Measurements from ENCODE around the gene SCGB3A2. TPM values are rescaled to one million over a fixed set of nuclear protein-coding genes. Genes with fewer than 3 reads are reported as not detected.

SCGB3A2 gene
- total RNA-seq, 1 donor from 2014 or later: not detected

DNA sequence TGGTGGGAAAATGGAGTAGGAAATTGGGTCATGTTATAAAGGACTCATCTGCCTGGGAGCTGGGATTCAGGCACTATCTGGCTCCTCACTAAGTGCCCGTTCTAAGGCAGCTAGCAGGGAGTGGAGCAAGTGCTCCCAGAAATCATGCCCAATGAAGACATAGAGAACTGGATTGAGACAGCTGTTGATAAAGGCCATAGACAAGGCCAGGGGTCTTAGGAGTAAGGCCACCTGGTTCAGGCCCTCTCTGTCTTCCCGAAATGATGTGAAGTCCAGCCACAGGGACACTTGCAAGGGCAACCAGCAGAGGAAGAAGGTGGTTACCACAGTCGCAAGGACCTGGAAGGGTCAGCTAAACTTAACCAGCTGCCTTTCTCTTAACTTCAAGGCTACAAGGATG, 26.9 kb upstream of the SCGB3A2 start:
- intact Hi-C loops (cut with micrococcal nuclease): loop anchor here (10.0 kb wide), 3 partner anchors 603 to 1263 kb away; no protein-coding TSS in a partner anchor
- no peak overlapping the region for H3K27ac Mint-ChIP-seq
- ChIA-PET POLR2A (no interaction called here), CTCF (interaction anchor here (1.8 kb wide), 1 partner anchor 8 kb away, joined by 8 read pairs; no protein-coding TSS in a partner anchor)
- TF ChIP-seq, protein P1, sequence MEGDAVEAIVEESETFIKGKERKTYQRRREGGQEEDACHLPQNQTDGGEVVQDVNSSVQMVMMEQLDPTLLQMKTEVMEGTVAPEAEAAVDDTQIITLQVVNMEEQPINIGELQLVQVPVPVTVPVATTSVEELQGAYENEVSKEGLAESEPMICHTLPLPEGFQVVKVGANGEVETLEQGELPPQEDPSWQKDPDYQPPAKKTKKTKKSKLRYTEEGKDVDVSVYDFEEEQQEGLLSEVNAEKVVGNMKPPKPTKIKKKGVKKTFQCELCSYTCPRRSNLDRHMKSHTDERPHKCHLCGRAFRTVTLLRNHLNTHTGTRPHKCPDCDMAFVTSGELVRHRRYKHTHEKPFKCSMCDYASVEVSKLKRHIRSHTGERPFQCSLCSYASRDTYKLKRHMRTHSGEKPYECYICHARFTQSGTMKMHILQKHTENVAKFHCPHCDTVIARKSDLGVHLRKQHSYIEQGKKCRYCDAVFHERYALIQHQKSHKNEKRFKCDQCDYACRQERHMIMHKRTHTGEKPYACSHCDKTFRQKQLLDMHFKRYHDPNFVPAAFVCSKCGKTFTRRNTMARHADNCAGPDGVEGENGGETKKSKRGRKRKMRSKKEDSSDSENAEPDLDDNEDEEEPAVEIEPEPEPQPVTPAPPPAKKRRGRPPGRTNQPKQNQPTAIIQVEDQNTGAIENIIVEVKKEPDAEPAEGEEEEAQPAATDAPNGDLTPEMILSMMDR (IDR thresholded peaks at IDR 0.05): no peak
- ATAC-seq (ENCODE audit: low read depth) (no peak), DNase-seq (no peak)
- H3K27me3 Mint-ChIP-seq: peaks cover 9% of the 10 kb centered on the region
- no peaks in the 10 kb centered on the region for H3K36me3 Mint-ChIP-seq (ENCODE audit: low read depth)
- H3K9me3 Mint-ChIP-seq: no peaks in the 10 kb centered on the region
- no peak overlapping the region for H3K4me3 Mint-ChIP-seq
- H3K4me1 Mint-ChIP-seq: no peaks in the 10 kb centered on the region

DNA sequence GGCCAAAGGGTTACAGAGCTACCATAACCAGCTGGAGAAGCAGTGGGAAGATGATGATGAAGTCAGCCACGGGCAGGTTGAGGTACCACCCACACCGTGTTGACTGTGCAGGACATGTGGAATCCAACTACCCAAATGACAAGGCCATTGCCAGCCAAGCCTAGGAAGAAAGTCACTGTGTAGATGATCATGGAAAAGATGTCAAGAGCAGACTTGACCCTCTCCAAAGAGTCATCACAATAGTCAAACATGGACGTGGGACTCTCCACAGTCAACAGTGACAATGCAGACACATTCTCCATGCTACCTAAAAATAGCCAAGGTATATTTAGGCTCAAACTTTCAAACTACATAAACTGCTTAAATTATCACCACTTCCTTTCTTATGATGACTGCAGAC, 26.1 kb upstream of the SCGB3A2 start:
- CTCF ChIA-PET: no interaction called here

DNA sequence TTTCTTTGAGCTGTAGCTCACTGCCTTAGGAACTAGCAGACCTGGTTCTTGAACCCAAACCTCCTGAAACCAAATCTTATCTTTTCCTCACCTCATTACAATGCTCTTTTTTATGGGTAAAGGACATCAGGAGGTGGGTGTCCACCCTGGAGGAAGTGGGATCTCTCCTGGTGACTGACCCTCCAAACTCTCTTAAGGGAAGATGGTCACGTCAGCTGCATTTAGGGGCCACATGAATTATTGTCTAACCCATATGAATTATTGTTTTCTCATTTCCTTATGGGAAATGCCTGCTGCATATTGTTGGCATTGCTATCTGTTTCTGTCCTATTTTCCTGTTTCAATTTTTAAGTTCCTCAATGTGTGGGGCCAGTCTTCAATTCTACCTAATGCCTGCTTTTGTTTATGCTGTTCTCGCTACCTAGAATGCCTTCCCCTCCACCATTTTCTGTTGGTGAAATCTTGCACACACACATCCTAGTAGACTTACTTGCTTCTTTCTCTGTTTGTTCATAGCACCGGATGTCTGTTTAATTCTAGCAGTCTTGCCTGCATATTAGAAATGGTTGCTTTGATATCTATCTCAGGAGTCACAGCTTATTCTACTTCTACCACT, 25.0 kb upstream of the SCGB3A2 start:
- ChIA-PET CTCF (no interaction called here), POLR2A (no interaction called here)
- no peak overlapping the region for H3K27ac Mint-ChIP-seq
- no peaks in the 10 kb centered on the region for H3K4me1 Mint-ChIP-seq
- H3K4me3 Mint-ChIP-seq: no peak overlapping the region
- no peaks in the 10 kb centered on the region for H3K9me3 Mint-ChIP-seq
- TF ChIP-seq, protein P1 (IDR thresholded peaks at IDR 0.05): no peak
- DNase-seq (no peak), ATAC-seq (ENCODE audit: low read depth) (no peak)
- H3K36me3 Mint-ChIP-seq (ENCODE audit: low read depth): no peaks in the 10 kb centered on the region
- peaks cover 6% of the 10 kb centered on the region for H3K27me3 Mint-ChIP-seq
- intact Hi-C loops (cut with micrococcal nuclease): loop anchor here (10.0 kb wide), 3 partner anchors 601 to 1261 kb away; no protein-coding TSS in a partner anchor

More for the DNA sequence above, 26.1 kb upstream of the SCGB3A2 start:
- Mint-ChIP-seq H3K27ac (no peak overlapping the region), H3K9me3 (no peaks in the 10 kb centered on the region), H3K27me3 (peaks cover 9% of the 10 kb centered on the region), H3K4me1 (no peaks in the 10 kb centered on the region), H3K4me3 (no peak overlapping the region), H3K36me3 (ENCODE audit: low read depth) (no peaks in the 10 kb centered on the region)
- ATAC-seq (ENCODE audit: low read depth): no peak
- intact Hi-C loops (cut with micrococcal nuclease): loop anchor here (10.0 kb wide), 3 partner anchors 602 to 1262 kb away; no protein-coding TSS in a partner anchor
- POLR2A ChIA-PET: no interaction called here
- DNase-seq: no peak
- TF ChIP-seq, protein P1 (IDR thresholded peaks at IDR 0.05): no peak

DNA sequence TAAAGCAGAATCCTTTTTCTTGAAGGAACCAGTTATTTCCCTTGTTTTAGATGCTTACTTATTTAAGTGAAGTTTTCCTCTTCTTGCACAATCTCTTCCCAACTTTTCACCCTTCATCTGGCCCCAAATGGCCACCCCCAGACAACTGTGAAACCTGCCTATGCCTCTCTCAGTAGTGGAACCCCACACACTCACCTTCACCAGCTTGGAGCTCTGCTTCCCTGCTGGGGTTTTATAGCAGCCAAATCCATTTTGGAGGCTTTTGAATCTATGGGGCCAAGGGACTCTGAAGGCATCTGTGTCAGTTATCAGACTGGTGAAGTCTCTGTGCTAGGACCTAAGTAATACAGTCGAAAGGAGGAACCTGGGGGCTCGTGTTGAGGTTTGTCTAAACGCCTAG, 24.2 kb upstream of the SCGB3A2 start:
- no peak overlapping the region for H3K4me3 Mint-ChIP-seq
- ATAC-seq (ENCODE audit: low read depth): no peak
- H3K36me3 Mint-ChIP-seq (ENCODE audit: low read depth): no peaks in the 10 kb centered on the region
- CTCF ChIA-PET: no interaction called here
- DNase-seq: no peak
- POLR2A ChIA-PET: no interaction called here
- peaks cover 1% of the 10 kb centered on the region for H3K27me3 Mint-ChIP-seq
- H3K27ac Mint-ChIP-seq: no peak overlapping the region
- H3K4me1 Mint-ChIP-seq: no peaks in the 10 kb centered on the region
- TF ChIP-seq, protein P1 (IDR thresholded peaks at IDR 0.05): no peak
- intact Hi-C loops (cut with micrococcal nuclease): loop anchor here (10.0 kb wide), 3 partner anchors 600 to 1260 kb away; no protein-coding TSS in a partner anchor
- H3K9me3 Mint-ChIP-seq: no peaks in the 10 kb centered on the region

DNA sequence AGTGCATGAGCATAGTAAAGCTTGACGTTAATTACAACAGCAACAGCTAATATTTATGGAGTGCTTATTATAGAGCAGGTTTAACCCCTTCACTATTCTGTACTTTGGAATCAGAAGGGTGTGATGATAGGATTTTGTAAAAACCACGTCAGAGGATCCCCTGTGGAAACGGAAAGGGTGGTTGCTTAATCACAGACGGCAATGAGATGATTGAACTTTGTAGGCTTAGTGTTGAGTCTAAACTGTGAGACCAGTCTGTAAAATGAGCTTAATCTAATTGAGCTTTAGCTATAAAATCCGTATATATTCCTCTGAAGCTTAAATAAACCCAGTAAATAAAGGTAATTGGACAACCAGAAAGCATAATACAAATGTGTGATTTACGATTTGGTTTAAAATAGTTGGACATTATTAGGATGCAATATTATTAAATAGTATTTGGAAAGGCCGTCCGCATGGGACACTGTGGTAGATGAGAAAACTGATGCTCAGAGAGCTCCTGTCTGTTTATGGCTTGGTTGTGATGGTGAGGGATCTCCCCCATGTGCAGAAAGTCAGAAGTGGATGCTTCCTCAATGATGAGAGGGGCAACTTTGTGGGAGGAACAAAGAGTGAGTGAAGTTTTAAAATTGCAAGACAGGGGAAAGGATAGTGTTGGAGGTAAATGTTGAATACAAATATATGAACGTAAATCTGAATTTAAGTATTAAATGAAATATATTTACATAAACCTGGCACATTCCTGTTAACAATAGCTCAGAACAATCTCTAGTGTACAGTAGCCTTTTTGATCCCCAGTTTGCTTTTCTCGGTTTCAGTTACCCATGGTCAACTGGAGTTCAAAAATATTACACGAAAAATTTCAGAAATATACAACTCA, 23.4 kb upstream of the SCGB3A2 start:
- ChIA-PET POLR2A (no interaction called here), CTCF (no interaction called here)
- DNase-seq (no peak), ATAC-seq (ENCODE audit: low read depth) (no peak)
- Mint-ChIP-seq H3K27me3 (no peaks in the 10 kb centered on the region), H3K4me3 (no peak overlapping the region), H3K4me1 (no peaks in the 10 kb centered on the region), H3K36me3 (ENCODE audit: low read depth) (no peaks in the 10 kb centered on the region), H3K9me3 (no peaks in the 10 kb centered on the region), H3K27ac (no peak overlapping the region)
- intact Hi-C loops (cut with micrococcal nuclease): loop anchor here (10.0 kb wide), 3 partner anchors 600 to 1260 kb away; no protein-coding TSS in a partner anchor
- TF ChIP-seq, protein P1 (IDR thresholded peaks at IDR 0.05): no peak

All from activated B cell treated with CpG ODN at 0.5 μM for 24 hours (primary cell).